A549 (cell line): ENCODE results near the gene NMNAT2. TPM values are rescaled to one million over a fixed set of nuclear protein-coding genes. Genes with fewer than 3 reads are reported as not detected.

Experiments used
- ATAC-seq, 2 experiments: fragments of 200-7000 bp in 1 of 2; fragments of >200 bp in 1 of 2; cut with Nextera tagmentation in 1 of 2; cut with Tn5 transposase in 1 of 2; 3 replicates each; pipeline versions ENCODE4 v1.8.0 to v1.9.1; 2018 to 2020; ENCODE audit warnings: mild to moderate bottlenecking in 1 of 2, moderate library complexity in 1 of 2
- CTCF ChIA-PET: fragments of 300-600 bp; sonication (Branson Sonifier 250); formaldehyde crosslinking; extraction: SDS; loops from one replicate; lab custom pipeline; 2021; ENCODE audit warnings: antibody characterized with exemption, inconsistent platforms; lab: Yijun Ruan, JAX
- POLR2A ChIA-PET: fragments of 350-600 bp; formaldehyde crosslinking; extraction: SDS; loops from one replicate; lab custom pipeline; 2021; ENCODE audit warnings: antibody characterized with exemption, inconsistent platforms; lab: Yijun Ruan, JAX
- DNase-seq, 2 experiments: peaks; one replicate each; pipeline versions ENCODE4 v3.0.0 to v3.0.0-alpha.2; 2011 to 2016; ENCODE audit warnings: low read depth in 1 of 2, low spot score in 1 of 2
- FAIRE-seq: peaks from 2 replicates; lab custom pipeline; 2011; peaks lifted over from hg19 to GRCh38; lab: Jason Lieb, UNC
- H3K27ac ChIP-seq, 2 experiments: fragments of >200 bp; sonication (Bioruptor Twin); formaldehyde crosslinking; 3 replicates each; pipeline ENCODE4 v1.5.1; 2016 to 2017
- H3K4me1 ChIP-seq: fragments of >200 bp; sonication (Bioruptor Twin); formaldehyde crosslinking; 3 replicates; pipeline ENCODE4 v1.6.1; 2016
- H3K4me2 ChIP-seq: fragments of >200 bp; sonication (Bioruptor Twin); formaldehyde crosslinking; 3 replicates; pipeline ENCODE4 v1.6.1; 2016
- H3K4me3 ChIP-seq: fragments of >200 bp; sonication (Bioruptor Twin); formaldehyde crosslinking; 3 replicates; pipeline ENCODE4 v1.5.1; 2016
- H3K9me3 ChIP-seq: fragments of >200 bp; sonication (Bioruptor Twin); formaldehyde crosslinking; 3 replicates; pipeline ENCODE4 v1.6.1; 2016
- ATOH8 ChIP-seq: fragments of 250-450 bp; sonication (Bioruptor Pico); IDR thresholded peaks from 2 replicates; pipeline ENCODE4 v1.5.0; 2020; ENCODE audit warnings: low read depth, mild to moderate bottlenecking, moderate library complexity
- BHLHE40 ChIP-seq: IDR thresholded peaks from 2 replicates; pipeline ENCODE4 v1.6.1; 2012; ENCODE audit warnings: low read depth, low read length, inconsistent platforms
- CBX8 ChIP-seq: fragments of 200-600 bp; sonication (generic); IDR thresholded peaks from 2 replicates; pipeline ENCODE4 v1.6.1; 2016
- CEBPB ChIP-seq, 2 experiments: fragments of >200 bp in 1 of 2; sonication (Bioruptor Twin) in 1 of 2; formaldehyde crosslinking in 1 of 2; IDR thresholded peaks; 2 replicates each; pipeline ENCODE4 v1.6.1; 2012 to 2016
- CTCF ChIP-seq: fragments of >200 bp; sonication (Bioruptor Twin); formaldehyde crosslinking; IDR thresholded peaks from 3 replicates; pipeline ENCODE4 v1.5.1; 2016
- EHMT2 ChIP-seq: fragments of 200-600 bp; sonication (generic); IDR thresholded peaks from 2 replicates; pipeline ENCODE4 v1.6.1; 2016; ENCODE audit warnings: antibody characterized with exemption, low read depth, mild to moderate bottlenecking, moderate library complexity
- ELK1 ChIP-seq: fragments of 150-350 bp; IDR thresholded peaks from 2 replicates; pipeline ENCODE4 v1.6.1; 2014; ENCODE audit warnings: low read depth, mild to moderate bottlenecking, low read length
- FOSB ChIP-seq: fragments of 250-450 bp; sonication (Bioruptor Pico); IDR thresholded peaks from 2 replicates; pipeline ENCODE4 v1.5.0; 2020; ENCODE audit warnings: mild to moderate bottlenecking, moderate library complexity
- FOXS1 ChIP-seq: fragments of 250-450 bp; sonication (Bioruptor Pico); IDR thresholded peaks from 2 replicates; pipeline ENCODE4 v1.5.0; 2020; ENCODE audit warnings: mild to moderate bottlenecking, moderate library complexity
- GATA3 ChIP-seq: IDR thresholded peaks from 2 replicates; pipeline ENCODE4 v1.6.1; 2012; ENCODE audit warnings: borderline replicate concordance
- HEYL ChIP-seq: fragments of 250-450 bp; sonication (Bioruptor Pico); IDR thresholded peaks from 2 replicates; pipeline ENCODE4 v1.8.0; 2021; ENCODE audit warnings: mild to moderate bottlenecking, moderate library complexity
- HMGXB4 ChIP-seq: fragments of 250-450 bp; sonication (Bioruptor Pico); IDR thresholded peaks from 2 replicates; pipeline ENCODE4 v1.5.0; 2021; ENCODE audit warnings: mild to moderate bottlenecking, moderate library complexity, borderline replicate concordance
- JUN ChIP-seq, 2 experiments: fragments of >200 bp; sonication (Bioruptor Twin); formaldehyde crosslinking; IDR thresholded peaks; 2 replicates in 1 of 2; 3 replicates in 1 of 2; pipeline ENCODE4 v1.6.1; 2016 to 2017
- MAFK ChIP-seq: fragments of 450-650 bp; IDR thresholded peaks from 2 replicates; pipeline ENCODE4 v1.6.1; 2014; ENCODE audit not compliant: partially characterized antibody
- MYC ChIP-seq: IDR thresholded peaks from 2 replicates; pipeline ENCODE4 v1.6.1; 2012; ENCODE audit warnings: mild to moderate bottlenecking, inconsistent platforms, low read length, improper control_type of control experiment, borderline replicate concordance
- NPAS2 ChIP-seq: fragments of 250-450 bp; sonication (Bioruptor Pico); IDR thresholded peaks from 2 replicates; pipeline ENCODE4 v1.8.0; 2022; ENCODE audit warnings: mild to moderate bottlenecking, moderate library complexity, borderline replicate concordance
- SMC3 ChIP-seq: fragments of >200 bp; sonication (Bioruptor Twin); formaldehyde crosslinking; IDR thresholded peaks from 3 replicates; pipeline ENCODE4 v1.6.1; 2018; ENCODE audit warnings: inconsistent platforms
- ZC3H11A ChIP-seq: fragments of 450-650 bp; IDR thresholded peaks from 2 replicates; pipeline ENCODE4 v1.6.1; 2014; ENCODE audit warnings: antibody characterized with exemption, mild to moderate bottlenecking
- WGBS: methylation state at CpG from one replicate; pipeline ENCODE4 v1.1.6; 2017; ENCODE audit errors: missing lambda C conversion rate; 5-methylcytosine and 5-hydroxymethylcytosine counted together
- polyA plus RNA-seq, 4 experiments: library from polyadenylated mRNA; depleted of rRNA in 3 of 4; stranded (reverse); fragments of >200 nt; fragmentation: RNase III in 1 of 4; extraction: RNeasy Plus Mini Kit Qiagen cat#74134 plus additional on column Dnase treatment in 1 of 4; gene quantifications; 2 replicates in 3 of 4; 3 replicates in 1 of 4; pipeline ENCODE4 v1.2.3, GENCODE V29; 2011 to 2017

NMNAT2 gene
- polyA plus RNA-seq, 2 of the 4 experiments (the other 2 are of a cell fraction) = 0.16 to 0.63 TPM

- no peak overlapping the region for H3K27ac ChIP-seq
- H3K4me2 ChIP-seq = no peak overlapping the region
- H3K4me3 ChIP-seq = no peak overlapping the region
- ATAC-seq = no peak
- ChIA-PET CTCF (interaction anchor here (1.4 to 7.1 kb wide), 4 partner anchors 7 to 347 kb away, joined by 3 to 71 read pairs (median 4); no protein-coding TSS in a partner anchor), POLR2A (no interaction called here)
- H3K4me1 ChIP-seq = peaks cover 16% of the 10 kb centered on the region
- no peaks in the 10 kb centered on the region for H3K9me3 ChIP-seq
- no peak for TF ChIP-seq CTCF
- TF ChIP-seq HEYL = no peak
- no peak for TF ChIP-seq ELK1
- TF ChIP-seq EHMT2 = no peak
- TF ChIP-seq, all 56 proteins: peak for 0
- DNase-seq (no peak), FAIRE-seq (no peak)
- 91% methylated on average over 9 of the region's 9 CpGs for WGBS
Measured at GRCh38 chr1:183276386-183277080, 141.6 kb downstream of the NMNAT2 start.

GRCh38 chr1:183275322-183275721 is 142.9 kb downstream of the NMNAT2 start:
- Histone ChIP-seq H3K4me2 (no peak overlapping the region), H3K9me3 (no peaks in the 10 kb centered on the region), H3K4me3 (no peak overlapping the region), H3K4me1 (peaks cover 27% of the 10 kb centered on the region), H3K27ac (no peak overlapping the region)
- POLR2A ChIA-PET = no interaction called here
- CTCF ChIA-PET = interaction anchor here (1.6 kb wide), 2 partner anchors 43 to 348 kb away, joined by 4 to 5 read pairs; no protein-coding TSS in a partner anchor
- ATAC-seq = no peak
- 77% methylated on average over 3 of the region's 3 CpGs for WGBS
- no peak for FAIRE-seq
- no peak for DNase-seq
- TF ChIP-seq CBX8 (no peak), MYC (no peak), MAFK (no peak), GATA3 (no peak), HEYL (no peak), CTCF (no peak), FOSB (no peak), SMC3 (no peak), NPAS2 (CRISPR knock-in tag) (no peak), CEBPB (IDR thresholded peaks at IDR 0.05) (no peak), BHLHE40 (no peak), ATOH8 (CRISPR knock-in tag) (no peak), FOXS1 (CRISPR knock-in tag) (no peak), HMGXB4 (no peak), ZC3H11A (no peak), JUN (IDR thresholded peaks at IDR 0.05) (no peak)
- TF ChIP-seq, all 56 proteins: peak for 0
